B cell (primary cell): ENCODE data around the gene KRT33A.

ENCODE experiments used
- EZH2 ChIP-seq: IDR thresholded peaks from 2 replicates; pipeline ENCODE4 v1.6.1; 2012; ENCODE audit warnings: borderline replicate concordance, low read depth, mild to moderate bottlenecking, moderate library complexity, low read length; ENCODE audit not compliant: insufficient read depth, poor library complexity, severe bottlenecking
- TF ChIP-seq, protein P1 (sequence below): fragments of 200-600 bp; IDR thresholded peaks from one replicate; pipeline ENCODE4 v1.8.0; 2022; ENCODE audit warnings: antibody characterized with exemption, mild to moderate bottlenecking

DNA sequence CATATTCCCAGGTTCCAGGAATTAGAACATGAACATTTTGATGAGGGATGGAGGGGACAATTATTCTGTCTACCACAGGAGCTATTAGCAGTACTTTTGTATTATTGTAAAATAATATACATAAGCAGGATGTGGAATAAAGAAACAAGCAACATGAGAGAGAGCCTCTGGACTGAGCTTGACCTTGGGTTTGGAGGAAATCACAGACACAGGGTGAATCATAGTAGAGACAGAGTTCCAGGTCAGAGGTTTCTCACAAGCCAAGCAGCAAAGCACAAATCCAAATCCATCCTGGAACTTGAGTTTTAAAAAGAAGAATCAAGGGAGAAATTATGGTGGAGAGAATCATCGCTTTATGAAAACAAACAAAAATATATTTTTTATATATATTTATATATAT, 41.6 kb upstream of the KRT33A start:
- TF ChIP-seq, protein P1, sequence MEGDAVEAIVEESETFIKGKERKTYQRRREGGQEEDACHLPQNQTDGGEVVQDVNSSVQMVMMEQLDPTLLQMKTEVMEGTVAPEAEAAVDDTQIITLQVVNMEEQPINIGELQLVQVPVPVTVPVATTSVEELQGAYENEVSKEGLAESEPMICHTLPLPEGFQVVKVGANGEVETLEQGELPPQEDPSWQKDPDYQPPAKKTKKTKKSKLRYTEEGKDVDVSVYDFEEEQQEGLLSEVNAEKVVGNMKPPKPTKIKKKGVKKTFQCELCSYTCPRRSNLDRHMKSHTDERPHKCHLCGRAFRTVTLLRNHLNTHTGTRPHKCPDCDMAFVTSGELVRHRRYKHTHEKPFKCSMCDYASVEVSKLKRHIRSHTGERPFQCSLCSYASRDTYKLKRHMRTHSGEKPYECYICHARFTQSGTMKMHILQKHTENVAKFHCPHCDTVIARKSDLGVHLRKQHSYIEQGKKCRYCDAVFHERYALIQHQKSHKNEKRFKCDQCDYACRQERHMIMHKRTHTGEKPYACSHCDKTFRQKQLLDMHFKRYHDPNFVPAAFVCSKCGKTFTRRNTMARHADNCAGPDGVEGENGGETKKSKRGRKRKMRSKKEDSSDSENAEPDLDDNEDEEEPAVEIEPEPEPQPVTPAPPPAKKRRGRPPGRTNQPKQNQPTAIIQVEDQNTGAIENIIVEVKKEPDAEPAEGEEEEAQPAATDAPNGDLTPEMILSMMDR, result no peak
- TF ChIP-seq EZH2, result no peak
